ENCODE results near the gene CEMIP.

GRCh38 chr15:80951941-80952340, 172.8 kb downstream of the CEMIP start:
- TF ChIP-seq CTCF (IDR thresholded peaks at IDR 0.05) (no peak), EZH2phosphoT487 (IDR thresholded peaks at IDR 0.05) (no peak)

All from neural progenitor cell (in vitro differentiated cells).